Endodermal cell (in vitro differentiated cells): Measurements from ENCODE around the gene SCNN1A. TPM values are rescaled to one million over a fixed set of nuclear protein-coding genes. Genes with fewer than 3 reads are reported as not detected.

Experiments used
- DNase-seq: peaks from one replicate; pipeline ENCODE4 v3.0.0-alpha.2; 2017
- H3K27ac ChIP-seq: 2 replicates; pipeline ENCODE4 v1.5.1; 2013; ENCODE audit warnings: mild to moderate bottlenecking, low read depth, low read length, moderate library complexity
- H3K27me3 ChIP-seq: 2 replicates; pipeline ENCODE4 v1.6.1; 2013; ENCODE audit warnings: mild to moderate bottlenecking, low read length, moderate library complexity; ENCODE audit not compliant: insufficient read depth, control insufficient read depth, poor library complexity, severe bottlenecking
- H3K36me3 ChIP-seq: 2 replicates; pipeline ENCODE4 v1.7.0; 2013; ENCODE audit warnings: mild to moderate bottlenecking, low read length, moderate library complexity; ENCODE audit not compliant: control insufficient read depth, insufficient read depth
- H3K4me1 ChIP-seq: one replicate; pipeline ENCODE4 v1.7.0; 2013; ENCODE audit warnings: low read length; ENCODE audit not compliant: control insufficient read depth, insufficient read depth
- H3K4me3 ChIP-seq: 2 replicates; pipeline ENCODE4 v1.5.1; 2013; ENCODE audit warnings: mild to moderate bottlenecking, low read length, moderate library complexity
- H3K9ac ChIP-seq: 2 replicates; pipeline ENCODE4 v1.6.1; 2013; ENCODE audit warnings: mild to moderate bottlenecking, low read length, moderate library complexity; ENCODE audit not compliant: poor library complexity, severe bottlenecking; ENCODE audit errors: extremely low read depth
- H3K9me3 ChIP-seq: 2 replicates; pipeline ENCODE4 v1.6.1; 2013; ENCODE audit warnings: mild to moderate bottlenecking, low read length, moderate library complexity; ENCODE audit not compliant: control insufficient read depth
- H3K27ac Mint-ChIP-seq: 2 replicates; pipeline ENCODE4 v1.8.0; 2020; ENCODE audit warnings: mixed read lengths
- H3K27me3 Mint-ChIP-seq: 2 replicates; pipeline ENCODE4 v1.8.0; 2021; ENCODE audit warnings: mild to moderate bottlenecking, mixed read lengths; ENCODE audit not compliant: insufficient read depth
- H3K36me3 Mint-ChIP-seq: 2 replicates; pipeline ENCODE4 v1.8.0; 2020; ENCODE audit warnings: low read depth, mixed read lengths
- H3K4me1 Mint-ChIP-seq: 2 replicates; pipeline ENCODE4 v1.8.0; 2020; ENCODE audit warnings: mixed read lengths
- H3K4me3 Mint-ChIP-seq: 2 replicates; pipeline ENCODE4 v1.8.0; 2020; ENCODE audit warnings: mild to moderate bottlenecking, moderate library complexity, mixed read lengths
- H3K9me3 Mint-ChIP-seq: 2 replicates; pipeline ENCODE4 v1.8.0; 2020; ENCODE audit warnings: mild to moderate bottlenecking, mixed read lengths
- CTCF ChIP-seq: fragments of 200-600 bp; sonication (generic); conservative IDR thresholded peaks from 2 replicates; pipeline ENCODE4 v1.5.0; 2021; ENCODE audit warnings: antibody characterized with exemption, mild to moderate bottlenecking
- WGBS, 2 experiments: methylation state at CpG; one replicate each; pipeline versions ENCODE4 v1.1.5 to v1.1.7; 2013; ENCODE audit warnings: missing lambda C conversion rate in 2 of 2, mixed read lengths in 1 of 2; ENCODE audit not compliant: insufficient coverage in 1 of 2, insufficient read length in 1 of 2; 5-methylcytosine and 5-hydroxymethylcytosine counted together
- total RNA-seq, 2 donors: library from RNA; stranded (reverse); fragmentation: NEBNext Ultra II Directional in 1 of 2; extraction: Animal tissue kit (Norgen Biotek cat#: 25700) in 1 of 2; gene quantifications; 2 replicates in 1 of 2; 3 replicates in 1 of 2; pipeline ENCODE4 v1.2.1, GENCODE V29; 2021

Gene SCNN1A
- total RNA-seq, 2 donors from 2014 or later: 32.1 to 87.7 TPM

- WGBS, 2 experiments: 78% methylated on average over 1 of the region's 1 CpG; no CpG with 5 or more reads in 1 of the 2 experiments
- H3K4me3 ChIP-seq: no peak overlapping the region
- peaks cover 4% of the 10 kb centered on the region for H3K4me1 ChIP-seq
- Mint-ChIP-seq H3K27me3 (peaks cover 32% of the 10 kb centered on the region), H3K4me3 (no peak overlapping the region), H3K4me1 (peaks cover 20% of the 10 kb centered on the region), H3K27ac (no peak overlapping the region), H3K9me3 (no peaks in the 10 kb centered on the region), H3K36me3 (peaks cover 2% of the 10 kb centered on the region)
- no peaks in the 10 kb centered on the region for H3K9me3 ChIP-seq
- H3K27me3 ChIP-seq: peaks cover 12% of the 10 kb centered on the region
- H3K27ac ChIP-seq: no peak overlapping the region
- no peak overlapping the region for H3K9ac ChIP-seq
- DNase-seq: no peak
- no peak for TF ChIP-seq CTCF
- no peaks in the 10 kb centered on the region for H3K36me3 ChIP-seq
Observed at GRCh38 chr12:6386491-6386890, 11.1 kb upstream of the SCNN1A start.

- 88 to 91% methylated on average over 7 to 11 of the region's 11 CpGs for WGBS, 2 experiments
Observed at GRCh38 chr12:6386038-6386437, 10.7 kb upstream of the SCNN1A start.

GRCh38 chr12:6384499-6385436 lies 9.4 kb upstream of the SCNN1A start:
- Histone ChIP-seq H3K4me3 (no peak overlapping the region), H3K36me3 (no peaks in the 10 kb centered on the region), H3K4me1 (peaks cover 4% of the 10 kb centered on the region), H3K27ac (no peak overlapping the region), H3K9ac (no peak overlapping the region), H3K9me3 (no peaks in the 10 kb centered on the region), H3K27me3 (peaks cover 12% of the 10 kb centered on the region)
- Mint-ChIP-seq H3K36me3 (peaks cover 2% of the 10 kb centered on the region), H3K4me3 (no peak overlapping the region), H3K9me3 (no peaks in the 10 kb centered on the region), H3K27me3 (peaks cover 32% of the 10 kb centered on the region), H3K4me1 (peaks cover 36% of the 10 kb centered on the region), H3K27ac (no peak overlapping the region)
- WGBS, 2 experiments: 92 to 93% methylated on average over 27 to 35 of the region's 36 CpGs
- peak; percentile 54 for DNase-seq
- TF ChIP-seq CTCF: no peak

More at GRCh38 chr12:6386038-6386437, 10.7 kb upstream of the SCNN1A start:
- no peak for TF ChIP-seq CTCF
- peaks cover 4% of the 10 kb centered on the region for H3K4me1 ChIP-seq
- H3K27me3 Mint-ChIP-seq: peaks cover 32% of the 10 kb centered on the region
- H3K9me3 Mint-ChIP-seq: no peaks in the 10 kb centered on the region
- H3K27me3 ChIP-seq: peaks cover 12% of the 10 kb centered on the region
- H3K36me3 ChIP-seq: no peaks in the 10 kb centered on the region
- H3K4me3 ChIP-seq: no peak overlapping the region
- peaks cover 2% of the 10 kb centered on the region for H3K36me3 Mint-ChIP-seq
- no peak overlapping the region for H3K27ac Mint-ChIP-seq
- no peak overlapping the region for H3K27ac ChIP-seq
- DNase-seq: no peak
- H3K9ac ChIP-seq: no peak overlapping the region
- H3K4me1 Mint-ChIP-seq: peaks cover 25% of the 10 kb centered on the region
- no peak overlapping the region for H3K4me3 Mint-ChIP-seq
- H3K9me3 ChIP-seq: no peaks in the 10 kb centered on the region
